GM18508 (cell line): ENCODE measurements around the gene PRM2.

Source experiments
- ATAC-seq: cut with Tn5 transposase; IDR thresholded peaks from one replicate; pipeline ENCODE4 v1.9.1; 2021; ENCODE audit warnings: moderate number of reproducible peaks; ENCODE audit not compliant: insufficient read depth, unreplicated experiment

The PRM2 gene

DNA sequence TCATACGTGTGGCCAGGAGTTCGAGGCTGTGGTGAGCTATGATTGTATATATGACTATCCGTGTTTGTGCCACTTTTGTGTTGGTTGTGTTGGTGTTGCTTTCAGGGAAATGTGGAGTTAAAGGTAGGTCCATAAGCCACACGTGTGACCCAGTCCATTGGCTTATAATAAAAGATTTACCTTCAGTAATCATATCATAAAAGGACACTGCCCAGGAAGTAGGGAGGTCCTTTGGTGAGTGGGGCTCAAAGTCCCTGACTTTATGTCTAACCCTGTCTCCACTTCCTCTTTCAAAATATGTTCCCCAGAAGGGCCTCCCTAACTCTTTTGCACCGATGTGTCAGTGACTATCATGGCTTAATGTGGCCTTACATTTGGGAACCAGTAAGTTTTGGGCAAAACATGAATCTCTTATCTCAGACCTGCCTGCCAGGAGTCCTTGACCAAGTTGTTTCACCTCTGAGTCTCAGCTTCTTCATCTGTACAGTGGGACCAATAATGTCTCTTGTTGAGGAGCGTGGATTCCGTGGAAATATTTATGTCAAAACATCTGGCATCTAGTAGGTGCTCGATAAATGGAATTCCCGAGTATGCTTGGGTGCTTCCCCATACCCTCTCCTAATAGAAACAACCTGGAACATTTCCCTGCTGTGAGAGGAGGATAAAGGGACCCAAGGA, 12.0 kb downstream of the PRM2 start:
- ATAC-seq: no peak

DNA sequence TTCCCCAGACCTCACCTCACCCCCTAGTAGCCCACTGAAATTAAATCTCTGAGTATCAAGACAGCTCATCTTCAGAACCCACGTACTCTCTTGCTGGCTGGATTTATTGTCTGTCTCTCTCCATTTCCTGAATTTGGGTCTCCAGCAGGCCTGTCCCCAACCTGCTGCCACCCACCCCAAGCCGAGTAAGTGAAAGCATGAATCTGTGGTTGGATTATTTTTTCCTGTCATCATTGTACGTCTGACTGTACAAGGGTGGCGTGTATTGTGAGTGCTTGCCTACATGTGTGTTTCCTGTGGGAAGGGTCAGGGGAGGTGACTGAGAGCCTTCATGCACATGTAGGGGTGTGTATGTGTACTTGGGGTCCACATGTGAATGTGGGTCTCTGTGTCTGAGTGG, 12.5 kb downstream of the PRM2 start:
- no peak for ATAC-seq

DNA sequence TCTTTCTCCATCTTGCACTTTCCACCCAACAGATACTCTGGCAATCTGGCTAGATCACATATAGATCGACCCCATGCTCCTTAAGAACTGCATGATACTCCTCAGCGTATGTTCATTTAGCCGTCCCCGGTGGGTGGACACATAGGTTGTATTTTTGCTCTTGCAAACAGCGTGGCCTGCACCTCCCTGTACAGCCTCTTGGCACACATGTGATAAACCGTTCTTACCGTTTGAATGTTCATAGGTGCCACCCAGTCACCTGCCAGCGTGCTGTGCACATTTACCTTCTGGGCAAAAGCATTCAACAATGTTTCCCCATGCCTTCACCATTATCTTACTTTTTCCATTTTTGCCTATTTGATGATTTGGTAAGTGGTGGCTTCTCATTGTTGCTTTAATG, 13.4 kb downstream of the PRM2 start:
- ATAC-seq: no peak

DNA sequence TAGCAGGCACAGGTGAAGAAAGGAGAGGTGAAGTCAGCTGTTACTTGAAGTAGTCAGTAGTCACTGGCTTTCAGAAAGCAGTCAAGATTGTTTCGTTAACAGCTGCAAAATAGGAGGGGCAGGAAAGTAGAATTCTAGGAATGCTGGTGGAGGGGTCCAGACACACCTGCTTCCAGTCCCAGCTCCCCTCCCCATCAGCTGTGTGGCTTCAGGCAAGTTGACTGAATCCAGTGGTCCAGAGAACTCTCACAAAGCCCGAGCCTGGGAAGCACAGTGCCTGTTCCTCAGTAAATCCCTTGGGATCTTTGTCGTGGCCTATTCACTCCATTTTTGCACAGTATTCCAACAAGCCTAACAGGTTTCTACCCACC, 15.7 kb downstream of the PRM2 start:
- no peak for ATAC-seq

DNA sequence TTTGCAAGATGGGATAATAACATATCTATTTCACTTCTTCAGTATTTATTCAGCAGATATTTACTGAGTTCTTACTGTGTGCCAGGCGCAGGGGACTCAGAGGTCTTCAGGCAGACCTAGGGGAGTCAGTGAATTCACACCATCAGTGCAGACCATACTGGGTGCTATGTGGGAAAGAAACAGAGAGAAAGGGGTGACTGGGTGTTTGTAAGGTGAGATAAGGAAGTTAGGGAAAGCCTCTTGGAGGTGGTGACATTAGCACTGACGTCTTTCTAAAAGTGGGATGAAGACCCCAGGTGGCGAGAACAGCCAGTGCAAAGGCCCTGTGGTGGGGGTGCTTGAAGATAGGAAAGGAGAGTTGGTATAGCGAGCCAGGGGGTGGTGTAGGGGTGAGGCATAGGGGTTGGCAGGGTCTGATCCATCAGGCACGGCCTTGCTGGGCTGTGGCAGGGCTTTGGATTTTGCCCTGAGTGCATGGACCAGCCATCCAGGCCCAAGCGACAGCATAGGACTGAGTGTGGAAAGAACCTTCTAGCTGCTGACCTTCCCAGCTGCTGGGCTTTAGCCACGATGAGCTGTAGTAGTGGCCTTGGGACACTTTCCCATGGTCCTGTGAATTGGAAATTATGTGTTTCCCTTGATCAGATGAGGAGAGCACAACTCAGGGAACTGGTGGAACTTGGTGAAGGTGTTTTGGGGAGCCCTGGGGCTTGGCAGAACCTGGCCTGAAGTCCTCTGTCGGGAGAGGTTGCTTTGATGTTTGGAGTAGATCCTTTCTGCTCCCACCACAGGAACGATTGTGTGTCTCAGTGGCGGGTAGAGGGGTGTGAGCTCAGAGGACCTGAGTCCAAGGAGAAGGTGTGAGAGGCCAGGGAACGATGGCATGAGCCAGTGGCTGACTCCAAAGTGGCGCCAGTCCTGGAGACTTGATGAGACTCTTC, 16.4 kb downstream of the PRM2 start:
- no peak for ATAC-seq

DNA sequence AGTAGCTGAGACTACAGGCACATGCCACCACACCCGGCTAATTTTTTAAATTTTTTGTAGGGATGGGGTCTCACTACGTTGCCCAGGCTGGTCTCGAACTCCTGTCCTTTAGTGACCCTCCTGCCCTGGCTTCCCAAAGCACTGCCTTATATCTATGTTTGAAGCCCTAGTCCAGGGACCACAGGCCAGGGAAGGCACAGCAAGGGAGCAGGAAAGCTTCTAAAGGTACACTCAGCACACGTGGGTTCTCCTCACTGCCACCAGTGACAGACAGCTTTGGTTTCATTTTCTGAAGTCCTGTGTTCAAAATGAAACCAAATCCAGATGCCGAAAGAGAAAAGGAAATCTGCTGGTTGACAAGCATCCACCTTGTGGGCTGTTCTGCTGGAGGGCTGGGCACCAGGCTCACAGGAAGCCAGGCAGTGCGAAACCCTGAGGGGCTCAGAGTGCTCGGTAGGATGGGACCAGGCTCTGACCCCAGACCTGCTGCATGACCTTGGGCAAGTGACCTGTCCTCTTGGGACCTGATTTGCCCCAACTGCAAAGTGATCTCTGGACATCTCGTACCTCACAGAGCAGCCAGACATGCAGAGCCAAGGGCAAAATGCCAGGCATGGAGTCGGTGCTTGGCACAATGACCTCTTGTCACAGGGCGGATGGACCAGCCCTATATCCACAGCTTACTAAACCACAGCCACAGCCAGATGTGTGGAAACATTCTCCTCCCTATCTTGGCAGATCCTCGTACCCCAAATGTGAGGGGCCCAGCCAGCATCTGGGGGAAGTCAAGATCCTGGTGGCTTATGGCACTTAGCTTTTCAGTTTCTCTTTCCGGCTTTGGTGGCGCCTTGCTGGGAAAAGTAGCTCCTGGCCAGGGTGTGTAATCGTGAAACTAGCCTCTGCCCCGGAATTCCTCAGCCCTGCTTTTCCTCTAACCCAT, 17.5 kb downstream of the PRM2 start:
- no peak for ATAC-seq

DNA sequence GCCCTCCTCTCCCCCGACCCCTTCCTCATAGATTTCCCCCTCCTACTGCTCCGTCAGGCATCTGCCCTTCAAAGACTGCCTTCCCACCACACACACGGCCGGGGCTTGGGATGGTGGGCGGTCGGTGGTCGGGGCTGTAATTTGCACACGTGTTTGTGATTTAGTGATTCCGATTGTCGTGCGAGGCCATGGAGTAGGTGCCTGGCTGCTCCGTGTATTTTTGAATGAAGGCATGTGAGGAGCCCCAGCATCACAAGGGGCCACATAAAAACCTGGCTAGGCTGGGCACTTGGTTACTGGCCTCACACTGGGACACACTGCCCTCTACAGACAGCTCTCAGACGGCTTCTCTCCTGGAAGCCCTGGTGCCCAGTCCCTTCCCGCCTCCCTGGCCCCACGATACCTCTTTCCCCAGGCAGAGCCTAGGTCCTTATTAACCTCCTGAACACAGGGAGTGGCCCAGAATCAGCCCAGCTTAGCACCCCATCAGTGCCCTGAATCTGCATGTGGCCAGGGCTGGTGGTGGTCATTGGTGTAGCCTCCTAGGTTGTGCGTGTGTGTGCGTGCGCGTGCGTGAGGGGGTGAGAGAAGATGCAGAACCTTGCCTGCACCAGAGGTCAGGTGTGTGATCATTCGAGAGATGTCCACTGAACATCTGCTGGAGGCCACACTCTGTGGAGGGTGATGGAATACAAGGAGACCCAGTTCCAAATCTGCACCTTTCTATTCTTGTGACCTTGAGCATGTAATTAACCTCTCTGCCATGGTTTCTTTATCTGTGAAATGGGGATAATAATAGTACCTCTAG, 18.9 kb downstream of the PRM2 start:
- no peak for ATAC-seq

DNA sequence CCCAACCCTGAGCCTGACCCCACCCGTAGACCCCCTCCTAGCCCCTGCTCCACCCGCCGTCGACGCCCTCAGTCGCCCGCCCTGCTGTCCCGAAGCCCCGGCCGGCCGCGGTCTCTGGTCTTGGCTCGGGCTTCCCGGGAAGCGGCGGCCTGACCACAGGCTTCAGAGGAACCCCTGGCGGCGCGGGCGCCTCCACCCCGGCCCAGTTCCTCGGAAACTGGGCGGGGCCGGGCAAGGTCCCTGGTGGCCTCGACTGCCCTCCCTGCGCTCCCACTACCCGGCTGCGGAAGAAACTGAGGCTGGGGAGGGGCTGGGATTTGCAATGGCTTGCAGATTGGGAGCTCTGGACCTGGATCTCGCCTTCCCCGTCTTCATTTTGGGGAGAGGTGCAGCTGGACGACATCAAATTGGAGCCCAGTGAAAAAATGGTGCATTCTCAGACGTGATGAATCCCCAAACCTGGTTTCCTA, 19.6 kb downstream of the PRM2 start:
- ATAC-seq: no peak

DNA sequence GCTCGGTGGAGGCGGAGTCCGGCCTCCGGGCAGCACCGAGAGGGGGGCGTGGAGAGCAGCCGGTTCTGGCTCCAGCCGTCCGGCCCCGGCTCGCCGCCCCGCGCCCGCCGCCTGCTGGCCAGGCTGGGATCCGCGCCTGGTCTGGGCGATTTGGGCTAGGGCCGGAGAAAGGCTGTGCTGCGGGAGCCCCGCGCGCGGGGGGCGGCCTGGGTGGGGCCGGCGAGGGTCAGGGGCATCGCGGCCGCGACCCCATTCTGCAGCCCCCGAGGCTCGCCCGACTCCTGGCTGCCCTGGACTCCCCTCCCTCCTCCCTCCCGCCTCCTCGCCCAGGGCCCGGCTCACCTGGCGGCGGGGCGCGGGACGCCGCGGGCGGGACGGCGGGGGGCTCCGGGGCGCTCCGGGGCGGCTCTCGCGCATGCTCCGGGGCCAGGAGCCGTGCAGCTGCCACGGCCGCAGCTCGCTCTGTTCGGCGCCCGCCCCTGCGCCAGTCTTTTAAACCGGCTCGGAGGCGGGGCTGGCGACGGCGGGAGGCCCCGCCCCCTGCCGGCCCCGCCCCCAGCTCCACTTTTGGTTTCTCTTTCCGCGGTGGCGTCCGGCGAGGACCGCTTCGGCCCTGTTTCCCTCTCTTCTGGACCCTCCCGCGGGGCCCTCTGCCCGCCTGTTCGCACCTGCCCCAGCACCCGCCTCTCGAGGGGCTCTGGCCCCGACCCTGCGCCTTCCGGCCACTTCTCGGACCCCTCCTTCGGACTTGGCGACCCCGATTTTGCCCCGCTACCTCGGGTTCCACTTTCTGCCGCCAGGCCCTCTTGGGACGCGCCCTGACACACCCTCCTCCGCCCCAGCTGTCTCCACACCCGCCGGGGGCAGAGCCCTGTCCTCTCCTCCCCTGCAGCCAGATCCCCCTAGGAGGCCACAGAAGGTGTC, 20.3 kb downstream of the PRM2 start, which contains the start of gene SOCS1:
Gene SOCS1, minus strand, starts transcription at position 468 of the 924 bp plus-strand sequence. CDS start 726 bp downstream, outside the sequence.
- ATAC-seq: no peak

DNA sequence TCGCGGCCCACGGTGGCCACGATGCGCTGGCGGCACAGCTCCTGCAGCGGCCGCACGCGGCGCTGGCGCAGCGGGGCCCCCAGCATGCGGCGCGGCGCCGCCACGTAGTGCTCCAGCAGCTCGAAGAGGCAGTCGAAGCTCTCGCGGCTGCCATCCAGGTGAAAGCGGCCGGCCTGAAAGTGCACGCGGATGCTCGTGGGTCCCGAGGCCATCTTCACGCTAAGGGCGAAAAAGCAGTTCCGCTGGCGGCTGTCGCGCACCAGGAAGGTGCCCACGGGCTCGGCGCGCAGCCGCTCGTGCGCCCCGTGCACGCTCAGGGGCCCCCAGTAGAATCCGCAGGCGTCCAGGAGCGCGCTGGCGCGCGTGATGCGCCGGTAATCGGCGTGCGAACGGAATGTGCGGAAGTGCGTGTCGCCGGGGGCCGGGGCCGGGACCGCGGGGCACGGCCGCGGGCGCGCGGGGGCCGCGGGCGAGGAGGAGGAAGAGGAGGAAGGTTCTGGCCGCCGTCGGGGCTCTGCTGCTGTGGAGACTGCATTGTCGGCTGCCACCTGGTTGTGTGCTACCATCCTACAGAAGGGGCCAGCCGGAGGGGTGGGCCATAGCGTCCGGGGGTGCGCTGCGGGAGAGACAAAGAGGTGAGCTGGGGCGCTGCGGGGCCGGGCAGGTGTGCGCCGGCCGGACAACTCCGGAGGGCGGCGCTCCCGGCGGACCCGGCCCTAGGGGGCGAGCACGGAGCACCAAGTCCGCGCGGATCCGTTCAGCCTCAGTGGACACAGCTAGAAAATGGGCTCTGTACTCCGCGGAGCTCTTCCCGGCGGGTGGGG, 21.2 kb downstream of the PRM2 start:
- ATAC-seq: no peak

DNA sequence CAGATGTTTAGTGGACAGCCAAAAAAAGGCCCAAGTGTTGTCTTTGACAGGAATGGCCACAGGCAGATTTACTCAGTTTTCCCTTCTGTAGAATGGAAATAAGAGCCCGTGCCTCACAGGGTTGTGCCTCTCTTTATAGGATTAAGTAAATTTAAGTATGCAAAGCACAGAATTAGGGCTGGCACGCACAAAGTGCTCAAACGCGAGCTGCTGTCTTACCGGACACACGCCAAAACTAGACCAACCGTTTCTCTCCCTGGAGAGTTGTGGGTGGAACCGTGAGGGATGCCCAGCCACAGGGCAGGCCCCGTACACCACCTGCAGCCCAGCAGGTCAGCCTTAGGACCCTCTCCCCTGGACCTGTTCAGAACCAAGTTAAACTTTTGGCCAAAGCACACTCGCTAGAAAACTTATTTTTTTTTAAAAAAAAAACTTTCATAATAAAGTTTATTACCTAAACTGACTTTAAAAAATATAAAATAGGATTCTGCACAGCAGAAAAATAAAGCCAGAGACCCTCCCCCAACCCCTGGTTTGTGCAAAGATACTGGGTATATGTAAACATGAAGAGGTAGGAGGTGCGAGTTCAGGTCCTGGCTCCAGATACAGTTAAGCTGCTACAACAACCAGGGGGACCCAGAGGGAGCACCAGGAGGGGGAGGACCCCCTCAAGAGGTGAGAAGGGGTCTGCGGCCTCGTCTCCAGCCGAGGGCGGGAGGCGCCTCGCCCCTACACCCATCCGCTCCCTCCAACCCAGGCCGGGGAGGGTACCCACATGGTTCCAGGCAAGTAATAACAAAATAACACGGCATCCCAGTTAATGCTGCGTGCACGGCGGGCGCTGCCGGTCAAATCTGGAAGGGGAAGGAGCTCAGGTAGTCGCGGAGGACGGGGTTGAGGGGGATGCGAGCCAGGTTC, 22.0 kb downstream of the PRM2 start:
- no peak for ATAC-seq

DNA sequence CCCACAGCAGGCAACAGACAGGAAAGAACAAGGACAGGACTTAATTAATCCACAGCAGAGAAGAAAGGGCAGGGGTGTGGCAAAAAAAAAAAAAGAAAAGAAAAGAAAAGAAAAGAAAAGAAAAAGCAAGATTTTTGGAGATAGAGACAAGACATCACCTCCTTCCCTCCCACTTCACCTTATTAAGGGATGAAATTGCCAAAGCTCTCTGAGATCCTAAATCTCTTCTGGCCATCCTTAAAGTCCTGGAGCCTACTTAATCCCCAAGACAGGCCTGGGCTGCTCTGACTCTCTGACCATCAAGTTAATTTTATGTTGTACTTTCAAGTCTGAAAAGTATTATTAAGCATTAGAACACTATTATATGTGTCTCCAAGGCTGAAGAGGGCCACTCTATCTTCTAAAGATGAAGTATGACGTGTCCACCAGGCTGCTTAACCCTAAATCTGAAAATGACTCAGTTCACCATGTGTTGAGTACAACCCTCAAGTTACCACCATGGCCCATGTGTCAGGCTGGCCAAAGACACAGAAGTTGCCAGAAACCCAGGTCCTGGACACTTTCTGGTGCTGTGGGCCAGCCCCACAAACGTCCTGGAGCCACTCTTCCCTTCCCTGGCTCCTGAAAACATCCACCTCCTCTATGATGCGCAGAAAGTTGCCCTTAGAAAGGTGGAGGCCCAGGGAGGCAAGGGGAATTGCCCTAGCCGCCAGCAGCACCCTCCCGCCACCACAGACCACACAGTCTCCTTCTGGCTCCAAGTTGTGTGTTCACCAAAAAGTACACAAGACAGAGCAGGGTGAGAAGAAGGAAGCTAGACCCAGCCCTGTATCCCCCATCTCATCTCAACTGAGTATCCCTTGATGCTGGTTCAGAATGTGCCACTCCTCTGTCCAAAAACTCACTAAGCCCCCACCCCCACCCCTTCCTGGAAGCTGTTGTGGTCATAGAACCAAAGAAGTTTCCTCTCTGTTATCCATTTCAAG, 23.0 kb downstream of the PRM2 start:
- no peak for ATAC-seq

DNA sequence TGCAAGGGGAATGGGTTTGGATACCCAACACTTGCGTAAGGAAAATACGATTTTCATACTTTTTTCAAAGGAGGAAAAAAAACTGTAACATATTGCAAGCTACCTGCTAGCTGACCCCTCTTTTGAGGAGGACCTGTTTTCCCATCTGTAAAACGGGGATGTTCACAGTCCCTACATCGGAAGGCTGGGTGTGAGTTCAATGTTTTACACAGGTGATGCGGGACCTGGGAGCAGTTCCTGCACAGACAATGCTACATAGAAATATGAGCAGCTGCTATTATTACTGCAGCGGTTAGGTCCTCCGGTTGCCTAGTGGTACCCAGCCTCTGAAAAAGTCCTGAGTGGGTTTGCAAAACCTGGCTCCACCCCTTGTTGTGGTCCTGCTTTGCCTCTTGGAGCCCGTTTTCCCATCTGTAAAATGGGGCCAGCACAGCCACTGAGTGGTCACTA, 23.8 kb downstream of the PRM2 start:
- ATAC-seq: no peak

DNA sequence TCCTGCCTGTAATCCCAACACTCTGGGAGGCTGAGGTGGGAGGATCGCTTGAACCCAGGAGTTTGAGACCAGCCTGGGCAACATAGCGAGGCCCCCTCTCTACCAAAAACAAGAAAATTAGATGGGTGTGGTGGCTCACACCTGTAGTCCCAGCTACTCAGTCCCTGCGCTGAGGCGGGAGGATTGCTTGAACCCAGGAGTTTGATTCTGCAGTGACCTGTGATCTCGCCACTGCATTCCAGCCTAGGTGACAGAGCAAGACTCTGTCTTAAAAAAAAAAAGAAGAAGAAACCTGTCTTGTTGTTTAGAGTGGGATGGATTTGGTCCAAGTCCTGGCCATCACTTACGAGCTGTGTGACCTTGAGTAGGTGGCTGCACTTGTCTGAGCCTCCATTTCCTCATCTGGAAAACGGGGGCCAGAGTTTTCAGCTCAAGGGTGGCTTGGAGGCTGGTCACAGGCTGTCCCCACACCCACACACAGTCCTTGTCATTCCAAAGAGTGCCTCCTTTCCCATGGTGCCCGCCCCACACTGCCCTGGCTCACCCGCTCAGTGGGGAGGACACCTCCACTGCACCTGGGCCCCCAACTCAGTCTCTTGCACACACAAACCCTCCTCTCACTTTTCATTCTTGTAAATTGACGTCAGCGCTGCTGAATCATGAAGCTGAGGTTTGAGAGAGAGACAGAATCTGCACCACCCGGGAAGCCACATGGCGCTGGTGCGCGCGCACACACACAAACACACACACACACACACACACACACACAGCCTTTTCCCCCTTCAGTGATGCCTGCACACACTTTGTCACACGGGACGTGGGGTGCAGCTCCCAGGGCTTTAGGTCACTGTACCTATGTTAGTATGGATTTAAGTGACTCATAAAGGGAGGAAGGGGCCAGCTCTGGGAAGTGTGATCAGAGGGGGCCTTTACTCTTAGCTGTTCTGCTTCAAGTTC, 24.5 kb downstream of the PRM2 start:
- ATAC-seq: no peak
